ENCODE data around the gene IFT88. TPM values are rescaled to one million over a fixed set of nuclear protein-coding genes. Genes with fewer than 3 reads are reported as not detected.

IFT88 gene
- total RNA-seq, 3 donors from 2014 or later (not counting 1 experiment from before 2014, with no cell fraction given) = 9.2 to 13.9 (median 13.9) TPM

GRCh38 chr13:20561741-20562140 is 5.2 kb upstream of the IFT88 start:
- no peaks in the 10 kb centered on the region for H3K36me3 Mint-ChIP-seq
- no peak for ATAC-seq
- no peak overlapping the region for H3K4me3 ChIP-seq (ENCODE audit: low read length)
- peaks cover 5 to 6% of the 10 kb centered on the region in 2 donors for H3K4me1 Mint-ChIP-seq
- 80% methylated on average over 5 of the region's 5 CpGs for WGBS (ENCODE audit: insufficient coverage)
- H3K27me3 Mint-ChIP-seq (ENCODE audit: low read depth in 2 of 2) = no peaks in the 10 kb centered on the region
- no peaks in the 10 kb centered on the region for H3K27me3 ChIP-seq (ENCODE audit: control insufficient read depth, insufficient read depth, low read length)
- H3K36me3 ChIP-seq (ENCODE audit: control insufficient read depth, insufficient read depth, low read length) = no peaks in the 10 kb centered on the region
- TF ChIP-seq CTCF (IDR thresholded peaks at IDR 0.05) = no peak
- H3K9me3 Mint-ChIP-seq = peaks cover 2 to 3% of the 10 kb centered on the region in 2 donors
- no peak for DNase-seq
- H3K9me3 ChIP-seq (ENCODE audit: control insufficient read depth, insufficient read depth, low read length) = peaks cover 4% of the 10 kb centered on the region
- H3K27ac ChIP-seq (ENCODE audit: low read length) = no peak overlapping the region
- H3K4me3 Mint-ChIP-seq = no peak overlapping the region
- H3K27ac Mint-ChIP-seq = no peak overlapping the region
- intact Hi-C loops (cut with micrococcal nuclease) = no loop called here
- H3K4me1 ChIP-seq (ENCODE audit: control insufficient read depth, insufficient read depth, low read length) = peaks cover 8% of the 10 kb centered on the region

DNA sequence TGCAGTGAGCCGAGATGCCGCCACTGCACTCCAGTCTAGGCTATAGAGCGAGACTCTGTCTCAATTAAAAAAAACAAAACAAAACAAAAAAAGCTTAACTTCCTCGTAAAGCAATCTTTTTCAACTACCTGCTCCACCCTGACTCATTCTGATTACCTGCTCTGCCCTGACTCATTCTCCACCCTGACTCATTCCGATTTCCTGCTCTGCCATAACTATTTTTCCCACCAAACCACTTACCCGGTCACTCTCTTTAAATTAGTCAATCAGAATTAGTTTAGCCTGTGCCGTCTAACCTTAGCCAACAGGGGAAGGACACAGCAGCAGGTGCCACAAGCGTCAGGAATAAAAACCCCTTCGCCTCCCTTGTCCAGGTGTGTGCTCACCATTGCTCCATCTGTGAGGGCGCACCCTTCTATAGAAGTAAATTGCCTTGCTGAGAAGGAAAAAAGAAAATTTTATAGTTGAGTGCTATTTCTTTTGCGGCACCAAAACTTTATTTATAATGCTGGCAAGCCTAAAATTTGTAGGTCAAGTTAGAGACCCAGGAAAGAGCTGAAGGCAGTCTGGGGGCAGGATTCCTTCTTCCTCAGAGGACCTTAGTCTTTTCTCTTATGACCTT is 1.7 kb upstream of the IFT88 start:
- Mint-ChIP-seq H3K4me1 (peaks cover 14 to 17% of the 10 kb centered on the region in 2 donors), H3K27me3 (ENCODE audit: low read depth in 2 of 2) (no peaks in the 10 kb centered on the region), H3K9me3 (peaks cover 2 to 3% of the 10 kb centered on the region in 2 donors), H3K36me3 (no peaks in the 10 kb centered on the region), H3K27ac (peak overlapping the region in 1 of 2 donors; percentile 34), H3K4me3 (peak overlapping the region; percentile 56)
- peaks cover 16% of the 10 kb centered on the region for H3K4me1 ChIP-seq (ENCODE audit: control insufficient read depth, insufficient read depth, low read length)
- ATAC-seq (no peak), DNase-seq (no peak)
- H3K27me3 ChIP-seq (ENCODE audit: control insufficient read depth, insufficient read depth, low read length) = no peaks in the 10 kb centered on the region
- intact Hi-C loops (cut with micrococcal nuclease) = no loop called here
- peaks cover 4% of the 10 kb centered on the region for H3K9me3 ChIP-seq (ENCODE audit: control insufficient read depth, insufficient read depth, low read length)
- 96% methylated on average over 11 of the region's 11 CpGs for WGBS (ENCODE audit: insufficient coverage)
- no peak overlapping the region for H3K27ac ChIP-seq (ENCODE audit: low read length)
- TF ChIP-seq CTCF (IDR thresholded peaks at IDR 0.05) = no peak
- H3K36me3 ChIP-seq (ENCODE audit: control insufficient read depth, insufficient read depth, low read length) = no peaks in the 10 kb centered on the region
- no peak overlapping the region for H3K4me3 ChIP-seq (ENCODE audit: low read length)

DNA sequence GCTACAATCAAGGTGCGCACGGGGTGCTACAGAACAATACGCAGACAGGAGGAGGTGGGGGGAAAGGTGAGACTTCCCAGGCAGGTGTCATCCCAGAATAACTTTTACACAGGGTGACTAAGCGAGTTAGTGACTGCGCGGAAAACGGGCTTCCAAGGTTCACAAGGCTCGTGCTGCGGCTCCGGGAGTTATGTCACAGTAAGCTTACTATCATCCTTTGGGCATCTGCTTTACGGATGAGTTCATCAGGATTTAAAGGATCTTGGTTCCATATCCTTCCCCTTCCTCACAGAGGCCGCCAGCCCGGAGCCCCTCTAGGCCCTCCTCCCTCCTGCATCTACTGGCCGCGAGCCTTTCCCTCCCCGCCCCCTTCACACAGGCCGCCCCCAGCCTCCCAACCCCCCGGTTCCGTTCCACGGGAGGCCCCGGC is 474 bp upstream of the IFT88 start:
- no peak for ATAC-seq

More for the DNA sequence above, 474 bp upstream of the IFT88 start:
- no peaks in the 10 kb centered on the region for H3K36me3 Mint-ChIP-seq
- intact Hi-C loops (cut with micrococcal nuclease) = no loop called here
- Histone ChIP-seq H3K4me3 (ENCODE audit: low read length) (peak overlapping the region; percentile 64), H3K4me1 (ENCODE audit: control insufficient read depth, insufficient read depth, low read length) (peaks cover 16% of the 10 kb centered on the region), H3K36me3 (ENCODE audit: control insufficient read depth, insufficient read depth, low read length) (no peaks in the 10 kb centered on the region), H3K9me3 (ENCODE audit: control insufficient read depth, insufficient read depth, low read length) (peaks cover 4% of the 10 kb centered on the region), H3K27ac (ENCODE audit: low read length) (peak overlapping the region; percentile 44), H3K27me3 (ENCODE audit: control insufficient read depth, insufficient read depth, low read length) (no peaks in the 10 kb centered on the region)
- H3K9me3 Mint-ChIP-seq = peaks cover 2 to 3% of the 10 kb centered on the region in 2 donors
- no peak for TF ChIP-seq CTCF (IDR thresholded peaks at IDR 0.05)
- 4% methylated on average over 19 of the region's 21 CpGs for WGBS (ENCODE audit: insufficient coverage)
- H3K4me3 Mint-ChIP-seq = peak overlapping the region; percentile 93
- peak overlapping the region; percentile 90 to 94 for H3K27ac Mint-ChIP-seq
- DNase-seq = no peak
- peaks cover 14 to 17% of the 10 kb centered on the region in 2 donors for H3K4me1 Mint-ChIP-seq
- H3K27me3 Mint-ChIP-seq (ENCODE audit: low read depth in 2 of 2) = no peaks in the 10 kb centered on the region

Measured in natural killer cell (primary cell).